NCI-H446 (cell line): ENCODE data around the gene FAHD2A.
"Not testable (repeated sequence)": the region's sequence is repeated elsewhere in the genome, so short reads cannot be mapped to it uniquely, and the experiment has no call there.

Experiments used
- DNase-seq, 2 experiments: peaks; one replicate each; lab custom pipeline; 2025; lab: John Stamatoyannopoulos, UW

The FAHD2A gene

DNA sequence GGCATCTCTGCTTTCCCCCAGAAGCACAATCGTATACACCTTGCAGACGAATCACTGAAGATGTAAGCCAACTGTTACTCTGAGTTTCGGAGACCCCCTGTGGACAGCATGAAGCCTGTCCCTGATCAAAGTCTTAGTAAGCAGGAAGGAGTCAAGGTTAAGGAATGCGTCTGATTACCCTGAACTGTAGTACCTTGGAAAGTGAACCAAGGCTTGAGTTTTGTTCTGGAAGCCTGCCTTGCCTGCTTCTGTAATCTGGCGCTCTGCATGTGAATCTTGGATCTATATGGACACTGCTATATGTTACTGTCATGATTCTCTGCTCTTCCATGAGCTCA, 33.3 kb downstream of the FAHD2A start:
- DNase-seq, result not testable (repeated sequence)

GRCh38 chr2:95442474-95443099, 40.1 kb downstream of the FAHD2A start:
- not testable (repeated sequence) for DNase-seq

- not testable (repeated sequence) for DNase-seq
Measured at GRCh38 chr2:95445317-95445716, 42.8 kb downstream of the FAHD2A start.

DNA sequence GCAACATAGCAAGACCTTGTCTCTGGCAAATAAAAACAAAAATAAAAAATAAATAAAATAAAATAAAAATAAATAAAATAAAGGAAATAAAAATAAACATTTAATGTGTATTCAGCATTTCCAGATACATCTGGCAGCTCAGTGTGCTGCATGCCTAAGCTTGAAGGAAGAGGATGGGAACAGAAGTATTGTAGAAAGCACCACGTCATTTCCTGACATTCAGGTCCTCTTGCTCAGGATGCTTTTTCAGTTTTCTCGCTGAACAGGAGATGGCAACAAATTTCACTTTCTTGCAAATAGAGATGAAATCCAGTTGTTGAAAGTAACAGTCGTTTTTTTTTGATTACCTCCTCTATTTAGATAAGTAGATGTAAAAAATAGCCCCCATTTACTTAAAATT, 60.8 kb downstream of the FAHD2A start:
- not testable (repeated sequence) for DNase-seq
